DOHH2 (cell line): ENCODE data around the gene CHIC2.

Experiments used
- EZH2phosphoT487 ChIP-seq: fragments of 200-600 bp; sonication (generic); IDR thresholded peaks from 2 replicates; pipeline ENCODE4 v1.6.1; 2017; ENCODE audit warnings: borderline replicate concordance, mild to moderate bottlenecking, antibody characterized with exemption, low read length, moderate library complexity, mixed read lengths
- TF ChIP-seq, protein P1 (sequence below): fragments of 200-600 bp; sonication (generic); IDR thresholded peaks from one replicate; pipeline ENCODE4 v1.5.1; 2014; ENCODE audit warnings: antibody characterized with exemption, mild to moderate bottlenecking, low read depth, low read length; ENCODE audit not compliant: poor library complexity, severe bottlenecking

DNA sequence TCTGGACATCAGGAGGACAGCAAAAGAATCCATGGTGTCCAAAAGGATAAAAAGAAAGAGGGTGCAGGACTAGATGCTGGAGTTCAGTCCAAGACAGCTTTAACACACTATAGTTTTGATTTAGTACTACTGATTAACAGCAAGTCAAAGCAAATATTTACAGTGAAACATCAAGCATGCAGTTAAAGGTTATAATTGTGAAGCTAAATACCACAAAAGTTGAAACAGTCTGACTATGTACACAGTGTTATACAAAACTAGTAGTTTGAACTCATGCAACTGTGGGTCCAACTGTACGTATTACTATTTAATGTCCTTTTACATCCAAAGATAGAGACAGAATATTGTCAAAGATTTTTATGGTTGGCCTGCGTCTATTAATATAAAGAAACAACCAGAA is 57.6 kb downstream of the CHIC2 start:
- TF ChIP-seq, protein P1, sequence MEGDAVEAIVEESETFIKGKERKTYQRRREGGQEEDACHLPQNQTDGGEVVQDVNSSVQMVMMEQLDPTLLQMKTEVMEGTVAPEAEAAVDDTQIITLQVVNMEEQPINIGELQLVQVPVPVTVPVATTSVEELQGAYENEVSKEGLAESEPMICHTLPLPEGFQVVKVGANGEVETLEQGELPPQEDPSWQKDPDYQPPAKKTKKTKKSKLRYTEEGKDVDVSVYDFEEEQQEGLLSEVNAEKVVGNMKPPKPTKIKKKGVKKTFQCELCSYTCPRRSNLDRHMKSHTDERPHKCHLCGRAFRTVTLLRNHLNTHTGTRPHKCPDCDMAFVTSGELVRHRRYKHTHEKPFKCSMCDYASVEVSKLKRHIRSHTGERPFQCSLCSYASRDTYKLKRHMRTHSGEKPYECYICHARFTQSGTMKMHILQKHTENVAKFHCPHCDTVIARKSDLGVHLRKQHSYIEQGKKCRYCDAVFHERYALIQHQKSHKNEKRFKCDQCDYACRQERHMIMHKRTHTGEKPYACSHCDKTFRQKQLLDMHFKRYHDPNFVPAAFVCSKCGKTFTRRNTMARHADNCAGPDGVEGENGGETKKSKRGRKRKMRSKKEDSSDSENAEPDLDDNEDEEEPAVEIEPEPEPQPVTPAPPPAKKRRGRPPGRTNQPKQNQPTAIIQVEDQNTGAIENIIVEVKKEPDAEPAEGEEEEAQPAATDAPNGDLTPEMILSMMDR = no peak
- TF ChIP-seq EZH2phosphoT487 = no peak
